Gastrocnemius medialis (tissue), 4 donors: ENCODE data around the gene GPR85.

Source experiments
- POLR2A ChIP-seq, 2 donors: fragments of 450-650 bp; IDR thresholded peaks; one replicate each; pipeline ENCODE4 v1.6.1; 2017; ENCODE audit warnings: antibody characterized with exemption in 2 of 2, mild to moderate bottlenecking in 2 of 2, moderate library complexity in 2 of 2
- TF ChIP-seq, protein P1 (sequence below), 5 experiments: fragments of 450-650 bp in 3 of 5; fragments of 200-600 bp in 2 of 5; sonication (generic) in 2 of 5; IDR thresholded peaks in 4 of 5; conservative IDR thresholded peaks in 1 of 5; 1 replicate in 4 of 5; 2 replicates in 1 of 5; pipeline ENCODE4 v1.5.1; 2016 to 2019; ENCODE audit warnings: antibody characterized with exemption in 5 of 5, mild to moderate bottlenecking in 3 of 5, moderate library complexity in 3 of 5

DNA sequence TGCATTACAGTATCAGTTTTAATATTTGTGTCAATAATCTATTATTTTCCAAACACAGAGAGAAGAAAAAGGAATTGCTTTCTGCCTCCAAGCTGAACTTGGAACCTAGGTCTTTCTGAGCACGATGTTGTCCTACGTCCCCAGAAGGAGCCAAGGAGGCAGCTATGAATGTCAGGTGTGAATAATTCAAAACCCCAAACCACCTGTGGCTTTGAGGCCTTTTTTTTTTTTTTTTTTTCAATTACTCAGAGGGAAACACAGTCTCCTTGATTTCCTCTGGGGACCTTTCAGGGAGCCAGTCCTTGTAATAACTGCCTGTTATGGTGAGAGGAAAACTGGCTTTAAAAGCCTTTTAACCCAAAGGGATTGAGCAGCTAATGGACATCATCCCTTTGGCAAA lies 8.3 kb downstream of the GPR85 start:
- TF ChIP-seq, protein P1, sequence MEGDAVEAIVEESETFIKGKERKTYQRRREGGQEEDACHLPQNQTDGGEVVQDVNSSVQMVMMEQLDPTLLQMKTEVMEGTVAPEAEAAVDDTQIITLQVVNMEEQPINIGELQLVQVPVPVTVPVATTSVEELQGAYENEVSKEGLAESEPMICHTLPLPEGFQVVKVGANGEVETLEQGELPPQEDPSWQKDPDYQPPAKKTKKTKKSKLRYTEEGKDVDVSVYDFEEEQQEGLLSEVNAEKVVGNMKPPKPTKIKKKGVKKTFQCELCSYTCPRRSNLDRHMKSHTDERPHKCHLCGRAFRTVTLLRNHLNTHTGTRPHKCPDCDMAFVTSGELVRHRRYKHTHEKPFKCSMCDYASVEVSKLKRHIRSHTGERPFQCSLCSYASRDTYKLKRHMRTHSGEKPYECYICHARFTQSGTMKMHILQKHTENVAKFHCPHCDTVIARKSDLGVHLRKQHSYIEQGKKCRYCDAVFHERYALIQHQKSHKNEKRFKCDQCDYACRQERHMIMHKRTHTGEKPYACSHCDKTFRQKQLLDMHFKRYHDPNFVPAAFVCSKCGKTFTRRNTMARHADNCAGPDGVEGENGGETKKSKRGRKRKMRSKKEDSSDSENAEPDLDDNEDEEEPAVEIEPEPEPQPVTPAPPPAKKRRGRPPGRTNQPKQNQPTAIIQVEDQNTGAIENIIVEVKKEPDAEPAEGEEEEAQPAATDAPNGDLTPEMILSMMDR (IDR thresholded peaks at IDR 0.05 in 4 of 5, conservative IDR thresholded peaks at IDR 0.05 in 1 of 5) = no peak
- TF ChIP-seq POLR2A (IDR thresholded peaks at IDR 0.05) = no peak
